Stromal cell of bone marrow (primary cell): ENCODE measurements around the gene NNAT.
A peak's percentile ranks its signal among the peaks of the same experiment; 100 is the strongest.

Experiments
- DNase-seq: peaks from one replicate; pipeline ENCODE4 v3.0.0-alpha.2; 2012; ENCODE audit warnings: low read depth

Gene NNAT

DNA sequence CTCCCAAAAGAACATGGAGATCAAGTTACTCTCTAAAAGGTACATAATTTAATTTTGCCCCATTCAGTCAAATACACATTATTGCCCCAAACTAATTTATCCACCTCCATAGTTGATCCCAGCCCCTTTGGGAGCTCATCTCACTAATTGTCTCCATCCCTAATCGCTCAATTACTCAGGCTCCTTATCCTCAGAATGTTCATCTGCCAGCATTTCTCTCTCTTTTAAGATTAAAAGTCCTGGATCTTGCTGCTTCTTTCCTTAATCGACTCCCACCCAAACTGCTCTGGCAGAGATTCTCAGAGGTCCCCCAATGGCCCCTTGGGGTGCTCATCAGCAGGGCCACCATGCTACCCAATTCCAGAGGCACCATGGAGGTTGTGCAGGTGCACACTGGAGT, 18.4 kb upstream of the NNAT start:
- DNase-seq = no peak

DNA sequence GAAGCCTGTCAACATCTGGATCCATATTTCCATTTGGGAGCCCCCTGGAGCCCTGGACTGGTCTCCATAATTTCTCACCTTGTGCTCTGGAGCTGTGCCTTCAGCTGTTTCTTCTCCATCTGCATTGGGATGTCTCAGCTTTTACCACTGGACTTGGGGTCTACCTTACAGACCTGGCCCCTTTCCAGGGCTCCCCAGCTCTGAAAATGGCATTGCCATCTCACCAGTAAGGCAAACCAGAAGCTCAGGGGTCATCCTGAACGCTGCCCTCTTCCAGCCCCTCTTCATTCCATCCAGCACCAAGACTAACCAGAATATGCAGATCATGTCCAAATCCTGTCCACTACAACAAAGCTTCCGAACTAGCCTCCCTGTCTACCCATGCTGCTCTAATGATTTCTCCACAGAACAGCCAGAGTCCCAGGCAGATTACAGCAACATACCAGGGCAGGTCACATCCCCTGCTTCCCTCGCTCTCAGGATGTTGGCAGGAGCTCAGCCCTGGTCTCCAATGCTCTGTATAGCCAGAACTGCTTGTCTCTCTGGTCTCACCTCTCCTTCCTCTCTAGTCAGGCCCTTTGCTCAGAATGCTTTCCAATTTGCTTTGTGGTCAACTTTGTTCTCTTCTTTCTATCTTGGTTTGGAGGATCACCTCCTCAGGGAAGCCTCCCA, 17.7 kb upstream of the NNAT start:
- DNase-seq = no peak

DNA sequence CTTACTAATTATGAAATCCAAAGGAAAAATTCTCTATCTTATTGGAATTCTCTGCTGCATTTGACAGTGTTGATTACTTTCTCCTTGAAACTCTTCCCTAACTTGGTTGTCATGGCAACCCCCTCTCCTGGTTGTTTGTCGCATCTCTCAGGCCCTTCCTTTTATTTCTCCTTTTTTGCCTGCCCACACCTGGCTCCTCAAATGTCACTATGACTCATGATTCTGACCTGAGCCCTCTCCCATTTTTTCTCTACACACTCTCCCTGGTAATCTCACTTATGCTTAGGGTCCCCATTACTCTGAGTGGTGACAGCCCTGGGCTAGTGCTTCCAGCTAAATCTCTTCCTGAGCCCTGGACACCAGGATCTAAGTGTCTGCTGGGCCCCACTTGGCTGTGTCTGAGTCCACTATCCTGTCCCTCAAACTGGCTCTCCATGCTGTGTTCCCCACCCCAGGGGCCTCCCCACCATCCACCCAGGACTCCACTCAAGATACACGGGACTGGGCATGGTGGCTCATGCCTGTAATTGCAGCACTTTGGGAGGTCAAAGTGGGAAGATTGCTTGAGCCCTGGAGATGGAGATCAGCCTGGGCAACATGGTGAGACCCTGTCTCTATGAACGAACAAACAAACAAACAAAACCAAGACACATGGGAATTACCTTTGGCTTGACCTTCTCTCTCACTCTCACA, 16.5 kb upstream of the NNAT start:
- no peak for DNase-seq

DNA sequence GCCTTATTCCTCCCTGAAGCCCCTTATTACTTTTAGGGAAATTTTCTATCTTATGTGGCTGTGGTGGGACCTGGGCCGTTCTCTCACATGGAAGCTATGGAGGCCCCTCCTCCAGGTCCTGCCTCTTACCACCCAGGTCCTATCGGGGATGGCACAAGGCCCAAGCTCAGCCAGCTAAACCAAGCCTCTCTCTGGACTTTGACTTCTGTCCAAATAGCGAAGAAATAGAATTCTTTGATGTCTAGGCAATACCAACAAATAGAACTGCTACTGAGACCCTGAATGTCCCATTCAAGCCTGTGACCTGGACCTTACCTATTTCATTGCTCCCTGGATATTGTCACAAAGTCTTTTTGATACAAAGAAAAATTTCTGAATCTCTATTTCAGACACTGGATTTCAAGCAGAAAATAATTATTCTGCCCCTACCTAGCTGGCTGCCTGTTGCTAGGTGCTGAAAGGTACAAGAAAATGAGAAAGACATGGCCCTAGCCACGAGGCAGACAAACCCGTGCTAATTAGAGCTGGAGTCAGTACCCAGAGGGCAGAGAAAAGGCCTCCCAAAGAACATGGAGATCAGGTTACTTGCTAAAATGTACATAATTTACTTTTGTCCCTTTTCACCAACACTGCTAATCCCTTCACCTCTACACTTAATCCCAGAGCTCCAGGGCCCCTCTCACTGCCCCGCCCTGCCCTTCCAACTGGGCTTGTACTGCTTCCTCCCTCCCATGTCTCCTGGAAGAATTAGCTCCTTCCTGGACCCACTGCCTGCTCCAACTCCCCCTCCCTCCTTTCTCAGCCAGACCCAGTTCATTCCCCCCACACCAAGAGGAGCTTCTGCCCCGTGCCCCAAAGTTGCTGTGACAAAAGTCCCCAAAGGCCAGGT, 15.5 kb upstream of the NNAT start:
- DNase-seq = no peak

DNA sequence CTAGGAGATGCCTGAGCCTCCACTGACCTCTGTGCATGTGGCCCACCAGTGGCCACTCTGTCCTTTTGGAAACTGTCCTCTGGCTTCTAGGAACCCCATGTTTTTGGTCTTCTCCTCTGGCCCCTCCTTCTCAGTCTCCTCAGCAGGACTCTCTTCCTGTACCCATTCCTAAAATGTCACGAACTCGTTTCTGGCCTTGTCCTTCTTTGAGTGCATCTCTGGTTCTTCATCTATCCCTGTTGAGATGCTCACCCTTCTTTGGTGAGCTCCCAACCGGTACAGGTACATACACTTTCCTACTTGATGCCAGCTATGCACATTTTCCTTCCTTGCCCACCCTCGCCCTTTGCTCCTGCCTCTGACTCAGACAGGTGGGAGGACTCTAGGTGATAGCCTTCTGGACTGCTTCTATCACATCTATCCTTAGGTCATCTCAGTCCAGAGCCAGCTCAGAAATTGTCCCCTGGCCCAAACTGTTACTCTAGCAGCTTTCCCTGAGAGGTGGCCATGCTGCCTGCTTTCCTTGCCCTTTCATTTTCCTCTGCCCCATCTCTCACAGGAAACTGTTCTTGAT, 14.8 kb upstream of the NNAT start:
- DNase-seq = no peak

DNA sequence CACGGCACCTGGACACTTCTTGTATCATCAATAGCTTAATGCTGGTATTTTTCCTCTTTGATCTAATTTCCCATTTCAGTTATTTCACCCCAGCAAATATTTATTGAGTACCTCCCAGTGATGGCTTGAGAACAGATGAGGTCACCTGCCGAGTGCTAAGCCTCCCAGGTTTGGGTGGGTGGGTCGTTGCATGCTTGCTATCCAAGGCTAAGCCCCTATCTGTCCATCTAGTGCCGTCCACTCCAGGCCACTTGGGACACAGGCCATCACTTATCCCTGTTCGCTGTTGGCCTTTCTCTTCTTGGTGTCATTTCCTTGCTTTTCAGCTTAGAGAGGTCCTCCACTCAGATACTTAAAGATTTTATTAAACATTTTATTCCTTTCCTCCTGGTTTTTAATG, 10.8 kb upstream of the NNAT start:
- DNase-seq = no peak

DNA sequence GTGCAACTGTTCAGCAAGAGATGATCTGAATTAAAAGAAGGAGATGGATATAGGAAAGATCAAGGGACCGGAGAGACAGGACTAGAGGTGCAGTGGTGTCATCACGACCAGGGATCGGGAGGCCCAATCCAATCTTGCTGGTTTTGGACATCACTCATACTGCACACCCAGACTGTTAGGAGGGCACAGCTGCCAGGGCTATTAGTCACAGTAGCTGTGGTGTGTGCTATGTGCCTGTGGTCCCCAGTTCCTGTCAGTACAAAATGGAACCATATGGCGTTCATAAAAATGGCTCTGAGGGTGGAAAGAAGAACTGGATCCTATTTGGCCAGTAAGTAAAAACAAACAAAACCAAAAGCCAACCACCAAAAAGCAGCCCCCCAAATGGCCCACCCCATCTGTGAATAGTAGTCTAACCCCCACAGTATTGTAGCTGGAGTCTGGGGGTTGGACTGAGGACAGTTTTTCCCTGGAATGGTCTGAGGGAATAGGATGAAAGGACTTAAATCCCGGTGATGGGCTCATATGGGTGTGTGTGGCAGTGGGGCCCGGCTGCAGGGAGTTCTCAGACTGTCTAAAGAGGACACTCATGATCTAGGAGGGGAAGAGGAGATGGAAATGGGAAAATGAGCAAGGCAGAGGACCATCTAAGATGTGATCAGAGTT, 9.3 kb upstream of the NNAT start:
- peak; percentile 57 for DNase-seq

DNA sequence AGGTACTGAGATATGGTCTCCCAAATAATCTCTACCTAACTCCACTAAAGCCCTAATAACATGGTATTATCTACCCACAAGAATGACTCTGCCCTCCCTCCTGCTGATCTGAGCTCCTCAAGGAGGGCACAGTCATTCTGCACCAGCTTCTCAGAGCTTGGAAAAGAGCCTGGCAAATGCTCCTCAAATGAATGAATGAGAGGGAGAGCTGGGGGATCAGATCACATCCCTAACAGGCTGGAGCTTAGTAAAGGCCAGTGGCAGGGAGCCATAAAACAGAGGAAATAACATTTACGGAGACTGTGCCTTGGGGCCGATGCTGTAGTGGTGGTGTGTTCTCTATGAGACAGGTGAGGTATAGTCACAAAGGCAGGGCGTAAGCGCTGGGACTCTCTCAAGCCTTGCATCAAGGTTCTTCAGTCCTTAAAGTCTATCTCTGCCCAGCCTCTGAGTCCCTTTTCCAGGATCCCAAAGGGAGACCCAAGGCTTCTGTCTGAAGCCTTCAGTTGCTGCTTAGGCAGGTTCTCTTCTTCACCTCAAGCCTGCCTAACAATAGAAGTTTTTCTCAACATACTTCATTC, 7.2 kb upstream of the NNAT start:
- no peak for DNase-seq

DNA sequence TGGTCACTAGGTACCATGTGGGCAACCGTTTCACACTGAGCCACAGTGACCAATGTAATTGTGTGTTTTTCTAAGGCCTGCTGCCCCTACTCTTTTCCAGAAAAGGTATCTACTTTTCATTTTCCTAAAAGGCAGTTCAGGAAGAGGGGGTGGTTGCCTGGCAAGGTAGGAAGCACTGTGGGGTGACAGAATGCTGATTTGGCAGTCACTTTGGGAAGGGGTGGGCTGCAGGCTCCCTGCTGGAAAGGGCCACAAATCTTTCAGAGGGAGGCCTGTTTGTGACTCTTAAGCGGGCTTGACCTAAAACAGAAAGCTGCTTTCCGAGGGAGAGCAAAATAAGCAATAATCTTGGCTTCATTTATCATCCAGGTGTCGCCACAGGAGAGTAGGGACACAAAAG, 5.2 kb upstream of the NNAT start:
- DNase-seq = no peak

DNA sequence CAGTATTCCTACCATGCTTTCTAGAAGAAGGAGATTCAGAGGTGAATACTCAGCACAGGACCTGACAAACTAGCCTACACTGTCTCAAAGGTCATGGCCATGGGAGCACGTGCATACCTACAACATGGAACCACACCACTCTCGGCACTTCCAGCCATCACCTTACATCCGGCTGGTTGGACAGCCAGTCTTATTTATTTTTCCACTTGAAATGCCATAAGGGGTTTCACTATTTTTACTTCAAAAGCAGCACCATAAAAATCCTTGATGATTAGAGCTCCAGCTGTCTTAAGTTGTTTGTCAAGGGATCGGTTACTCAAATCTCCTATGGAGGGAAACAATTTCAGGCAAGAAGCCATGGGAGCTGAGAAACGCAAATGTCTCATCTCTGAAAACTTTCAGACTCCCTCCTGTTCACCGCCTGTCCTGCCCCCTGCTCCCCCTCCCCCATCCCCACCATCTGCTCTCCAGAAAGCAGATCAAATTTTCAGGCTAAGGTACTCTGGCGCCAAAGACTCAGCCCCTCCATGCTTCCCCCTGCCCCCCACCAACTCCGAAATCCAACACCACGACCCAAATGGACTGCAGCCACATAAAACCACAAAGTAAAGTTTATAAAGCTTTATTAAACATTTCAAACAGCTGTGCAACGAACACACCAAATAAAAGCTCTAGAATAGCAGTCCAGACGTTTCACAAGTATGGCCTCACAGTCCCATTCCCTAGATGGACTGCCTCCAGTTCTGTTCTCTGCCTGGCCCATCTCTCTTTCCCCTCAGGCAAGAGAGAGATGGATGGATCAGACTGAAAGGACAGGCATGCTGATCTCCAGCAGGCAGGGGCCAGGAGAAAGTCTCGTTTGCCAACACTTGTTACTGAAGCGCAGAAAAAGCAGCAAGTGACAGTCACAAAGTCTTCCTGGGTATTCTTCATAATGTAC, 4.0 kb upstream of the NNAT start:
- no peak for DNase-seq

DNA sequence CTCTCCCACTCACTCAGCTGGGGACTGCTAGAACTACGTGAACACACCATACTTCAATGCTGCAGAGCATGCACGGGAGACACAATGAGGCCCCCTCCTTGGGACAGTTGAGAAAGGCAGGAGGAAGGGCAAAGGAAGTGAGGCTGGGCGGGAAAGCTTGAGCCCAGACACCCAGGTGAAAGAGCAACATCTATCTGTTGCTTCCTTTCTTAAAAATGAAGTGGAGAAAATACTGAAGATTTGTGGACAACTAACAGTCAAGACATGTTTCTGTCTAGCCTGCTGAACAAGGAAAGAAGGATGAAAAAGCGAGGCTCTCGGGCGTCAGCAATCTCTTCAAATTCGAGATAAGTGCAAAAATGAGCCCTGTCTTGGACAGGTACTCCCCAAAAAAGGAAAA, 3.0 kb upstream of the NNAT start:
- no peak for DNase-seq

DNA sequence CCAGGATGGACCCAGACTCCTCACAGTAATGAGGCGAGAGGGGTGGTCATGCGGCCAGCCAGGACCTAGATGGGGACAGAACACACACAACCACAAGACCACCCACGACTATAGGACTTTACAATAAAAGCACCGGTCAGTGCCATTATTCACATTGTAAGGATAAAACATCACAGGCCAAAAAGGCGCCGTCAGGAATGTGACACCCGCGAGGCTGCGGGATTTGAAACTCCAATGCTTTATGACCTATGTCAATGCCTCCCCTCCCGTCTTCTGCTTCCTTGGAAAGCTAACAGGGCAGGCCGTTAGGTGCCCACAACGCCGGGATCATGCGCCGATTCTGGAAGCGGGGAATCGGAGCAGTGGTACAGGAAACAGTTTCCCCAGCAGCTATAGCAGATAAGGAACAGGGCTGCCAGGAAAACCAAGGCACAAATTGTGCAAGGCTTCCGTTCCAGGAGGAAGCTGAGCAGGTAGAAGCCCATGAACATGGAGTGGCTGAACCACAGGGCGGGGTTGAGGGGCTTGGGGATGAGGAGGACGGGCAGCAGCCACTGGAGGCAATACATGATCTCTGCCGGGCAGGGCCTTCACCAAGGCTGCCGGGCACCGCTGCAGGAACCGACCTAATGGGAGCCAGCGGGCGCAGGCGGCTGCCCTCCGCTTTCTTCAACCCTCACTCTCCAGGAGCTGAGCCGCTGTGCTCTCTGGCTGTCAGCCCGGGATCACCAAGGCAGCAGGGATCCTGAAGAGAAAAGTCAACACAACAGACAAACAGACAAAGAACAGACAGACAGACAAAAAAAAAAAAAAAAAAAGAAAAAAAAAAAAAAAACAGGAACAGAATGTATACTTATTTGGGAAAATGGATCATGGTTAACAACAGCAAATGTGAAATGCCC, 2.2 kb upstream of the NNAT start:
- DNase-seq = no peak

DNA sequence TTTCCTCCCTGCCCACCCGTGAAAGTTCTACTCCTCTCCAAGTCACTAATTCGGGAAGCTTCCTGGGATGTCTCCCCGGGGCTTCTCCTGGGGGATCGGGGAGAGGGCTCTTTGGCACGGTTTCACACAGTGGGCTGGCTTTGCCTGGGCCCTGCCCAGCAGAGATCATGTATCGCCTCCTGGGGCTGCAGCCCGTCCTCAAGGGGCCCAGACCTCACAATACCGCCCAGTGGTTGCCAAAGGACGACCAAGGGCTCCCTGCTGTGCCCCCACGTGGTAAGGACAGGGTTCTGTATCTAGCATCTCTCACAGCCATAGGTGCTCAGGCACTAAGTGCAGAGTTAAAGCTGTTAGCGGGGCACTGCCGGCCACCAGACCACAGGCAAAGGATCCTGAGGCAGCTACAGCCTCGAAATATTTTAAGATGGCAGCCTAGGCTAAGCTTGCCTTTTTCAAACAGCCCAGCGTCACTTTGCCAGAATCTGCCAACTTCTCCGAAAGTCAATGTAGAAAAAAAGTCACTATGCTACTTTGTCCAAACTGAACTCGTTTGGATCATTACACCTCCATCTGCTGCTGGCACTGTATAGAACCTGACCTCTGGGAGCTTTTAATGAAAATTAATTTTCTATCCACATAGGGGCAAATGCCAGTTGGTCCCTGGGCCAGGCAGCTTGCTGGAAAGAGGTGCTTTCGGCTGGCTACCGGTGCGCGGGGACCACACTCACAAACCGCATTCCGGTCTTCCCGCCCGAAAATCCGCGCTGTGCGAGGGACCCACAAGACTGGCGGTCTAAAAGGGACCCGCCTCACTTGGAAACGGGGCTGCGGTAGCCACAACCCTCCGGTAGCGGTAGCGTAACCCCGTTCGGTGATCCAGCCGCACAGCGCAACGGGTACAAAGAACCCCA, 1.3 kb upstream of the NNAT start:
- DNase-seq = no peak

DNA sequence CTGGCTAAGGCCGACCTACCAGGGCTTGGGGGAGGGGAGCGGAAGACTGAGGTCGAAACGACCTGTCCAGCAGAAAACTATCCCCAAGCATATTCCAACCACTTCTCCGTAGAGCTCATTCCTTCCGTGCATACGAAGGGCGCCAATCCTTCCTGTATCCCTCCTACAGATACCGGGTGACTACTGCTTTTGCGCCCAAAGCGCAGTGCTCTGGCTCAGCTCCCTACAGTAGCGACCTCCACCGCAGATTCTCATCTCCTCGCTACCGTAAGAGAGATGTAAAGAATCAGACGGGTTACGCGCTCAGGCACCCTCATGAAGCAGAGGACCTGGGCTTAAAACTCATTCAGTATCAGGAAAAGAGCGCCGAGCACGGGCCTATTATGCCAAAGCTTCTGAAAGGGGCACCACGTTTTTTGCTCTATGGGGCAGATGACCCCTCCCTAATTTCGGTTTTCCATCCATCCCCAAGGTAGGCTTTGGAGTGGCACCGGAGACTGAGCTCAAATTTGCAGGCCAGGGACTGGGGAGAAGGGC, 563 bp upstream of the NNAT start:
- no peak for DNase-seq

DNA sequence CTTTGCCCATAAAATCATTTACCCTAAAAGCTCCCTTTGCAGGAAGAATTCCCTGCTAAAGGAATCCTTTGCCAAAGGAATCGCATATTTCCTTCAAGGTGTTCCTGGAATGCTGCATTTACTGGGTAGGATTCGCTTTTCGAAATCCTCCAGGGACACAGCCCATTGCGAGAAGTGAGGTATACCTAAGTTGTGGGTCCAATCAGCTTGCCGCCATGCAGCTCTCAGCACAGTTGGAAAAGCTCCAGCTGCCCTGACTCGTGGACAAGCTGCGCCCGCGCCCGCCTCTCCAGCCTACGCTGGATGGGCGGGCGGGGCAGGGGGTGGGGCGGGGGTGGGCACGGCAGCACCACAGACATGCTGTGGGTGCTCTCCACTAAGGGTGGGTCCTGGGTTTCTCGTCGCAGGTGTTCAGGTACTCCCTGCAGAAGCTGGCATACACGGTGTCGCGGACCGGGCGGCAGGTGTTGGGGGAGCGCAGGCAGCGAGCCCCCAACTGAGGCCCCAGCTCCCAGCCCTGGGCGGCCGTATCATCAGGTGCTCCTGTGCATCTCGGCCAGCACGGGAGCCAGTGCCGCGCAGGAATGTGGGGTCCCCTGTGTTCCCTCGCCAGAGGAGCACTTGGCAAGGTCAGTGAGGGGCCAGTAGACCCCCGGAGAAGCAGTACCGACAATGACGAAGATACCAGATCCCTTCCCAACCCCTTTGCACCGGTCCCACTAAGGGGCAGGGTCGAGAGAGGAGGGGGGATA, 1.4 kb downstream of the NNAT start:
- no peak for DNase-seq

DNA sequence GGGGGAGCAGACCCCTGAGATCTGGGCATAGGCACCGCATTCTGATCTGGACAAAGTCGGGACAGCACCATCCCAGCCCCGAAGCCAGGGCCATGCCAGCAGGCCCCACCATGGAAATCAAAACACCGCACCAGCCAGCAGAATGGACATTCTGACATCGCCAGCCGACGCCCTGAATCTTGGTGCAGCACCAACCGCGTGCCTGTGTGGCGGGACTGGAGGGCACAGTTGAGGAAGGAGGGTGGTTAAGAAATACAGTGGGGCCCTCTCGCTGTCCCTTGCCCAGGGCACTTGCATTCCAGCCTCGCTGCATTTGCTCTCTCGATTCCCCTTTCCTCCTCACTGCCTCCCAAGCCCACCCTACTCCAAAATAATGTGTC, 2.0 kb downstream of the NNAT start:
- DNase-seq = no peak

DNA sequence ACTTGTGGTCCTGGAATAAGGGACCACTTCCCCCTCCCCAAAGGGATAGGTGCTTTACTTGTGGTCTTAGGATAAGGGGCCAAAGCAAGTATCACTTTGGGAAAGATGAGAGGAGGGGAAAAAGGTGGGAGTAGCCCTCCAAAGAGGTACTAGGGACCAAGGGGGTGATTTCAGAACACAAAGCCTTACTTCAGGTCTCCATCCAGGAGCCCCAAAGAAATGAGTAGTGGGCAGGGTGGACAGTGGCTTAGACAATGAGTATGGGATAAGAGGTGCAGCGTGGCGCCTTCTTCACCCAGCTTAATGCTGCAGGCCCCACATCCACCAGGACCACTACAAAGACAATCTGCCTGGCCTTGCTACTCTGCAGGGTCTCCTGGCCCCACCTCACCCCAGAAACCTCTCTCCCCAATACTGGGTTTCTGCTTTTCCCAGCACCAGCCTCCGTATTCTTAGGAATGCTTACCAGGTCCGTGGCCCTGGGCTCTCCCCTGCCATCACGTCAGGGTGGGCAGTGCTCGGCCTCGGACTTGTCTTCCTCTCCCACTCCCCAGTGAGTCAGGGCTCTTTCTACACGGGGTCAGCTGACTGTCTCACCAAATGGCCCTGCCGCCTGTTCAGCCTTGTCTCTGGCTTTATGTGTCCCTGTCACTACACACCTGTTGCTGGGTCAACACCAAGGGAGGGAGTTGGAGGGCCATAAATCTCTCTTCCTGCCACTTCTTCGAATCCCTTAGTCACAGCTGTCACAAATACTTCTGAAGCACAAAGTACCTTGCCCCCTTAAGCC, 3.1 kb downstream of the NNAT start:
- DNase-seq = no peak
